ENCODE data around the gene LRRTM3.

The LRRTM3 gene

DNA sequence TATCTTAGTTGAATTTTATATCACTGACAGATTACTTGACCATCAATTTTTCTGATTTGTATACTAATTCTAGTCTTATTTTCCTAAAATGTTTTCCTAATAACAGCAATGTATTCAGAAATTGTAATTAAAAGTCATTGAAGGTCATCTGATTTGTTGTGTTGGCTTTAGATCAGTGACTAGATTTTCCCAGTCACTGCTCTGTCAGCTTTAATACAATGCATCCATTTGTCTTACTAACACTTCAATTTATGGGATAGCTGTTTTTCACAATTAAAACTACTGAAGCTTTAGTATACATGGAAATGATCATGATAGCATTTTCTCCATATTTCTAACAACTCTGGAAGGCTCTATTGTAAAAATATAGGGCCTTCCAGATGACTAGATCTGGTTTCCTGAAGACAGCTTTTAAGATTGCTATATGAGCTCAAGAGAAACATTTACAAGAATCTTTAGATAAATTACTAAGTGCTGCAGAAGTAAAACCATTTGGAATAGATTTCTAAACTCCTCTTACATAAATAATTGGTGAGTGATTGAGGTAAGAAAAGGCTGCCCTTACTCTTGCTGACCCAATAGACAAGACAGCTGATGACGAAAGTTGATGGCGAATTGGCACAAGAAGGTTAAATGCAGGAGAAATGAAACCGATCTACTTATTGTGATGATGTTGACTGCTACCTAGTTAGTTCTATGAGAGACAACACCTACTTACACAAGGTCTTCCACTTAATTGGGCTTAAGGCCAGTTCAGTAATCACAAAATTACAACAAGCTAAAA is 74.1 kb downstream of the LRRTM3 start:
- TF ChIP-seq, protein P1, sequence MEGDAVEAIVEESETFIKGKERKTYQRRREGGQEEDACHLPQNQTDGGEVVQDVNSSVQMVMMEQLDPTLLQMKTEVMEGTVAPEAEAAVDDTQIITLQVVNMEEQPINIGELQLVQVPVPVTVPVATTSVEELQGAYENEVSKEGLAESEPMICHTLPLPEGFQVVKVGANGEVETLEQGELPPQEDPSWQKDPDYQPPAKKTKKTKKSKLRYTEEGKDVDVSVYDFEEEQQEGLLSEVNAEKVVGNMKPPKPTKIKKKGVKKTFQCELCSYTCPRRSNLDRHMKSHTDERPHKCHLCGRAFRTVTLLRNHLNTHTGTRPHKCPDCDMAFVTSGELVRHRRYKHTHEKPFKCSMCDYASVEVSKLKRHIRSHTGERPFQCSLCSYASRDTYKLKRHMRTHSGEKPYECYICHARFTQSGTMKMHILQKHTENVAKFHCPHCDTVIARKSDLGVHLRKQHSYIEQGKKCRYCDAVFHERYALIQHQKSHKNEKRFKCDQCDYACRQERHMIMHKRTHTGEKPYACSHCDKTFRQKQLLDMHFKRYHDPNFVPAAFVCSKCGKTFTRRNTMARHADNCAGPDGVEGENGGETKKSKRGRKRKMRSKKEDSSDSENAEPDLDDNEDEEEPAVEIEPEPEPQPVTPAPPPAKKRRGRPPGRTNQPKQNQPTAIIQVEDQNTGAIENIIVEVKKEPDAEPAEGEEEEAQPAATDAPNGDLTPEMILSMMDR (IDR thresholded peaks at IDR 0.05; ENCODE audit: extremely low read depth, insufficient read depth, missing control alignments), result no peak
- in situ Hi-C loops (cut with MboI; ENCODE audit: low pct_unique_long_range_greater_than_20kb, low sequenced_read_pairs, unreplicated experiment), result no loop called here
- no peak for DNase-seq (ENCODE audit: low spot score)

DNA sequence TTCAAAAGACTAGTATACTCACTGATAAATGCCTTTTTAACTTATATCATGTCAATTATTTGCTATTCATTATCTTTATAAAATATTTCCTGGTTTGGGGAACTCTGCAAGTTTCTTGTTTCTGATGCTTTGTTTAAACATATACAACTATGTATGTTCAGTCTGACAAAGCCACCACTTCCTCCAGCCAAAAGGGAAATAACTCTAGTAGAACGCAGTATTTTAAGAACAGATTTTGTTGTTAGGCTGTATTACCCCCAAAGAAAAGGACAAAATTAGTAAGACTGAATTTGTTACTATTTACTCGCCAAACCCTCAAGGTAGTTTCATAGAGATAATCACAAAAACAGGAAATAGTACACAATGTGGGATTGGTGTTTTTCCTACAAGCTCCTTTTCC is 78.9 kb downstream of the LRRTM3 start:
- in situ Hi-C loops (cut with MboI; ENCODE audit: low pct_unique_long_range_greater_than_20kb, low sequenced_read_pairs, unreplicated experiment), result no loop called here
- TF ChIP-seq, protein P1 (IDR thresholded peaks at IDR 0.05; ENCODE audit: extremely low read depth, insufficient read depth, missing control alignments), result no peak
- no peak for DNase-seq (ENCODE audit: low spot score)

DNA sequence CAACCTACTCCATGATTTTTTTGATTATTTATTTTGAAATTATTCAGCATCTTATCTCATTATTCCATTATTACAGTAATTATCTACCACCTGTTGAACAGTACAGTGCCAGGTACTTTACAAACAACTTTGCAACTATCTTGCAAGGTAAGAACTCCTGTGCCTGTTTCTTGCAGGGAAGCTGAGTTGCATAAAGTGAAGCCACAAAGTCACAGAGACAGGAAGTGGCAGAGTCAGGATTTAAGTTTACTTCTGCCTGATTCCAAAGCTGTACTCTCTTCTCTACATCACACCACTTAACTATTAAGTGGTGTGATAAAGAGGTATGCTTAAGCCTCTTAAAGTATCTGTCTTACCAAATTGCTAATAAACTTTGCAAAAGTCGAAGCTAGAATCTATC is 80.1 kb downstream of the LRRTM3 start:
- no peak for DNase-seq (ENCODE audit: low spot score)
- TF ChIP-seq, protein P1 (IDR thresholded peaks at IDR 0.05; ENCODE audit: extremely low read depth, insufficient read depth, missing control alignments), result no peak
- in situ Hi-C loops (cut with MboI; ENCODE audit: low pct_unique_long_range_greater_than_20kb, low sequenced_read_pairs, unreplicated experiment), result no loop called here

DNA sequence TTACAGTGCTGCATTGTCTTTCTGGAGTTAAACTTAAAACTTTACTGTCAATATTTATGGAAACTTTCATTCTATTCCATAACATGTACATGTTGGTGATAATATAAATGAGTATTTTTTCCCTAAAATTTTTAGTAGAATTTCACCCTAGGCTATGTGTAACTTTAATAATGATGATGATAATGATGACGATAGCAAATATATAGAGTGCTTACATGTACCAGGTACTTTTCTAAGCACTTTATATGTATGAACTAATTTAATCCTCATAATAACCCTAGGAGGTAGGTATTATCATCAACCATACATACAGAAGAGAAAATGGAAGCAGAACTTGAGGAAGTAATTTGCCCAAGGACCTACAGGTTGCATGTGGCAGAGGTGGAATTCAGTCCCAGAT is 85.6 kb downstream of the LRRTM3 start:
- in situ Hi-C loops (cut with MboI; ENCODE audit: low pct_unique_long_range_greater_than_20kb, low sequenced_read_pairs, unreplicated experiment), result no loop called here
- TF ChIP-seq, protein P1 (IDR thresholded peaks at IDR 0.05; ENCODE audit: extremely low read depth, insufficient read depth, missing control alignments), result no peak
- DNase-seq (ENCODE audit: low spot score), result no peak

DNA sequence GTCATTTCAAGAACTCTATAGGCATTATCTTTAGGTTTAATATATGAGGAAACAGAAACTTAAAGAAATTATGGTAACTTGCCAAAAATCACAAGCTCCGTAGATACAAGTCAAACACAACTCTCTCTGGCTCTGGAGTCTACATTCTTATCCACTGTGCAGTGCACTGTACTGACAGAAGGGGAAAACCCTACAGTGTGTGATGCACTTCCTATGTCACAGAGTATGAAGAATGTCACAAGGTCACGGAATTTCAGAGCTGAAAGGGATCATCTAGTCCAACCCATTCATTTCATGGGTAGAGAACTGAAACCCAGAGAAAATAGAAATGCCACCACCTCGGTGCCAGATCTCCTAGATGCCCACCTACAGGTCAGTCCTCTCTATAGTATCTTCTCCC is 86.1 kb downstream of the LRRTM3 start:
- DNase-seq (ENCODE audit: low spot score), result no peak
- TF ChIP-seq, protein P1 (IDR thresholded peaks at IDR 0.05; ENCODE audit: extremely low read depth, insufficient read depth, missing control alignments), result no peak
- in situ Hi-C loops (cut with MboI; ENCODE audit: low pct_unique_long_range_greater_than_20kb, low sequenced_read_pairs, unreplicated experiment), result no loop called here

DNA sequence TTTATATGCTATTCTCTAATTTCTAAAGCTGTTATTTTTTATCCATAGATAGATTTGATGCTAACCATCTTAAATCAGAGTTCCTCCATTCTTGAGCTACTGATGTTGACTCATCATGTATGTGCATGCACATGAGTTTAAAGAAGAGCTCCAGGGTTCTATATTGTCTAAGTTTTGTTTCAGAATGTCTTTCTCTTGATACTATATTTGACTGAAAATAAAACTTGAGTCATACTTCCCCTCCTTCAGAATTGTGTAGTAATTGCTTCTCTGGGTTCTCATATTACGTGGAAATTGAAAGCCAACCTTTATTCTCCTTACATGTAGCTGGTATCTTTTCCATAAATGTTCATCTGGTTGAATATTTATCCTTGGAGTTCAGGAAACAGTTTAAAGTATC is 89.4 kb downstream of the LRRTM3 start:
- TF ChIP-seq, protein P1 (IDR thresholded peaks at IDR 0.05; ENCODE audit: extremely low read depth, insufficient read depth, missing control alignments), result no peak
- no peak for DNase-seq (ENCODE audit: low spot score)
- in situ Hi-C loops (cut with MboI; ENCODE audit: low pct_unique_long_range_greater_than_20kb, low sequenced_read_pairs, unreplicated experiment), result no loop called here
